ENCODE results near the gene CXCL17.

CXCL17 gene

DNA sequence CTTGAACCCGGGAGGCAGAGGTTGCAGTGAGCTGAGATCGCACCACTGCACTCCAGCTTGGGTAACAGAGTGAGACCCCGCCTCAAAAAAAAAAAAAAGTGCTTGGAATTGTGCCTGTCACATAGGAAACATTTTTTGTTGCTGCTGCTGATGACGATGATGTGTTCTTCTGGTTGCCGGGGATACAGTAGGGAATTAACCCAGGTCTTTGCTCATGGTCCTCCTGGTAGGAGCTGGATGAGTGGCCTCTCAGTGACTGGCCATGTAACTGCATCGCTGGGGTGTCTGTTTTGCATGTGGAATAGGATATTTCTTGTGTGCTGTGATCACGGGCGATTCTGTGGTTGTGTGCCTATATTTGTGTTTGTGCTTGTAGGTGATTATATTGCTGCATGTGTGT is 48.0 kb downstream of the CXCL17 start:
- TF ChIP-seq, protein P1, sequence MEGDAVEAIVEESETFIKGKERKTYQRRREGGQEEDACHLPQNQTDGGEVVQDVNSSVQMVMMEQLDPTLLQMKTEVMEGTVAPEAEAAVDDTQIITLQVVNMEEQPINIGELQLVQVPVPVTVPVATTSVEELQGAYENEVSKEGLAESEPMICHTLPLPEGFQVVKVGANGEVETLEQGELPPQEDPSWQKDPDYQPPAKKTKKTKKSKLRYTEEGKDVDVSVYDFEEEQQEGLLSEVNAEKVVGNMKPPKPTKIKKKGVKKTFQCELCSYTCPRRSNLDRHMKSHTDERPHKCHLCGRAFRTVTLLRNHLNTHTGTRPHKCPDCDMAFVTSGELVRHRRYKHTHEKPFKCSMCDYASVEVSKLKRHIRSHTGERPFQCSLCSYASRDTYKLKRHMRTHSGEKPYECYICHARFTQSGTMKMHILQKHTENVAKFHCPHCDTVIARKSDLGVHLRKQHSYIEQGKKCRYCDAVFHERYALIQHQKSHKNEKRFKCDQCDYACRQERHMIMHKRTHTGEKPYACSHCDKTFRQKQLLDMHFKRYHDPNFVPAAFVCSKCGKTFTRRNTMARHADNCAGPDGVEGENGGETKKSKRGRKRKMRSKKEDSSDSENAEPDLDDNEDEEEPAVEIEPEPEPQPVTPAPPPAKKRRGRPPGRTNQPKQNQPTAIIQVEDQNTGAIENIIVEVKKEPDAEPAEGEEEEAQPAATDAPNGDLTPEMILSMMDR (IDR thresholded peaks at IDR 0.05; ENCODE audit: unreplicated experiment in 3 of 3): no peak
- H3K27me3 Mint-ChIP-seq (ENCODE audit: low read depth): peaks cover 31% of the 10 kb centered on the region
- H3K4me1 Mint-ChIP-seq: peaks cover 22% of the 10 kb centered on the region
- H3K27ac Mint-ChIP-seq: peak overlapping the region in 1 of 3 experiments; percentile 27
- peak overlapping the region; percentile 22 to 88 (median 26) for H3K4me3 Mint-ChIP-seq
- no peaks in the 10 kb centered on the region for H3K36me3 Mint-ChIP-seq (ENCODE audit: low read depth)
- no peaks in the 10 kb centered on the region for H3K9me3 Mint-ChIP-seq

DNA sequence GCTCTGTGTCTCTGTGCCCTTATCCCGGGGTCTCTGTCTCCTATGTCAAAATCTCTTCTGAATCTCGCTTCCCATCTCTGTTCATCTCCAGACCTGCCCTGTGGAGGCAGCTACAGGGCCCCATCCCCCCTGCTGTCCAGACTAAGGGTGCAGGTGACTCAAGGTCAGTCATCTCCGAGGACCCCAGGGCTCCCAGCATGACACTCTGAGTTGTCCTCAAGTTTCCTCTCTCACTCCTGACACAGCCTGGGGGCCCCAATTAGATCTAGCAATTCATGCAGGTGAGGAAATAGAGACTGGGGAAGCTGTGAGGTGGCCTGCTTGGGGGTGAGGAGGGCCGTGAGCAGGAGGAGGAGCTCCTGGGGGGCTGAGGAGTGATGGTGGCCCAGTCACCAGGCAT is 50.6 kb downstream of the CXCL17 start:
- Mint-ChIP-seq H3K4me1 (peaks cover 14% of the 10 kb centered on the region), H3K36me3 (ENCODE audit: low read depth) (no peaks in the 10 kb centered on the region), H3K27ac (no peak overlapping the region), H3K9me3 (no peaks in the 10 kb centered on the region), H3K27me3 (ENCODE audit: low read depth) (peaks cover 42% of the 10 kb centered on the region), H3K4me3 (no peak overlapping the region)
- TF ChIP-seq, protein P1 (IDR thresholded peaks at IDR 0.05; ENCODE audit: unreplicated experiment in 3 of 3): no peak

DNA sequence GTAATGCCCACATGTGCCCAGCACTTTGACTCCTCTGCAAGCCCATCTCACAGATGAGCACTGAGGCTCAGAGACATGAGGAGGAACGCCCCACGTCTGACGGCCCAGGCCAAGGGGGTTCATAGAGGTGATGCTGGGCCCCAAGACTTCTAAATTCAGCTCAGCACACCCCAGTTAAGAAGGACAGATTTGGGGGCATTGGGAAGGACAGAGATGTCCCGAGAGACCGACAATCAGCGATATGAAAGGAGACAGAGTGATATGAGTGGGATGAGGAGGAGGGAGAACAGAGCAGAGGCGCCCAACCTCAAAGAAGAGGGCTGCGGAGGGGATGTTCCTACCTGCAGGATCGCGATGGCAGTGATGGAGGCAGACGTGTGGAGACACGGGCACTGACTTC is 52.8 kb downstream of the CXCL17 start, which contains the start of gene CNFN:
Gene CNFN, minus strand, starts transcription at position 399 of the 400 bp plus-strand sequence. CDS start 1,260 bp downstream, outside the sequence.
- no peak within 1 kb of the TSS for H3K27ac Mint-ChIP-seq
- peak within 1 kb of the TSS in 1 of 3 experiments; percentile 11 for H3K4me3 Mint-ChIP-seq
- H3K4me1 Mint-ChIP-seq: peaks cover under 1% of the 10 kb centered on the region
- TF ChIP-seq, protein P1 (IDR thresholded peaks at IDR 0.05; ENCODE audit: unreplicated experiment in 3 of 3): no peak
- H3K9me3 Mint-ChIP-seq: no peaks in the 10 kb centered on the region
- no peaks in the 10 kb centered on the region for H3K36me3 Mint-ChIP-seq (ENCODE audit: low read depth)
- H3K27me3 Mint-ChIP-seq (ENCODE audit: low read depth): peaks cover 44% of the 10 kb centered on the region

DNA sequence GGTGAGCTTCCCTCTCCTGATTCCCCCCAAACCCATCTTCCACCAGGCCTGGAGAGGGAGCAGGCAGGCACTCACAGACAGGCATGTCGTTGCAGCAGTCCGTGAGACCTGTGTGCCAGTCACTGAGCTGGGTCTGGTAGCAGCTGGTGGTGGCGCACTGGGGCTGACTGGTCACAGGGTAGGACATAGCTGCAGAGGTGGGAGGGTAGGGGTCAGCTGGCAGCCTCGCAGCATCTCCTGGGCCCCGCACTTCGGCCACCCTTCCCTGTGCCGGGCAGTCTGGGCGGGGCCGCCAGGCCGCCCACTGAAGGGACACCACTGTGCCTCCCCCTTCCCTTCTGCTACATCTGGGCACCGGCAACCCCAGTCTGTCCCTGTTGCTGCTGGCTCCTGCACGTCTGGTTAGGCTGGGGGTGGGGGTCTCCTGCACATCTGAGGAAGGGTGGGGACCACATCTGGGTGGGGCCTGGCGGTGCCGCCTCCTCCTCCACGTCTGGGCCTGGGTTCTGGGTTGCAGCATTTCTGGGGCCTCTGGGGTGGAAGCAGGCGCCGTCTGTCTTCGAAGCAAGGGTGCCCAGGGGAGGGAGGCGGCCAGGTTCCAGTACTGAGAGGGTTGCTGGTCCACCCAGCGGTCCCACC is 53.8 kb downstream of the CXCL17 start:
- no peaks in the 10 kb centered on the region for H3K4me1 Mint-ChIP-seq
- TF ChIP-seq, protein P1 (IDR thresholded peaks at IDR 0.05; ENCODE audit: unreplicated experiment in 3 of 3): no peak
- no peaks in the 10 kb centered on the region for H3K36me3 Mint-ChIP-seq (ENCODE audit: low read depth)
- H3K9me3 Mint-ChIP-seq: no peaks in the 10 kb centered on the region
- H3K27ac Mint-ChIP-seq: no peak overlapping the region
- no peak overlapping the region for H3K4me3 Mint-ChIP-seq
- H3K27me3 Mint-ChIP-seq (ENCODE audit: low read depth): peaks cover 44% of the 10 kb centered on the region

DNA sequence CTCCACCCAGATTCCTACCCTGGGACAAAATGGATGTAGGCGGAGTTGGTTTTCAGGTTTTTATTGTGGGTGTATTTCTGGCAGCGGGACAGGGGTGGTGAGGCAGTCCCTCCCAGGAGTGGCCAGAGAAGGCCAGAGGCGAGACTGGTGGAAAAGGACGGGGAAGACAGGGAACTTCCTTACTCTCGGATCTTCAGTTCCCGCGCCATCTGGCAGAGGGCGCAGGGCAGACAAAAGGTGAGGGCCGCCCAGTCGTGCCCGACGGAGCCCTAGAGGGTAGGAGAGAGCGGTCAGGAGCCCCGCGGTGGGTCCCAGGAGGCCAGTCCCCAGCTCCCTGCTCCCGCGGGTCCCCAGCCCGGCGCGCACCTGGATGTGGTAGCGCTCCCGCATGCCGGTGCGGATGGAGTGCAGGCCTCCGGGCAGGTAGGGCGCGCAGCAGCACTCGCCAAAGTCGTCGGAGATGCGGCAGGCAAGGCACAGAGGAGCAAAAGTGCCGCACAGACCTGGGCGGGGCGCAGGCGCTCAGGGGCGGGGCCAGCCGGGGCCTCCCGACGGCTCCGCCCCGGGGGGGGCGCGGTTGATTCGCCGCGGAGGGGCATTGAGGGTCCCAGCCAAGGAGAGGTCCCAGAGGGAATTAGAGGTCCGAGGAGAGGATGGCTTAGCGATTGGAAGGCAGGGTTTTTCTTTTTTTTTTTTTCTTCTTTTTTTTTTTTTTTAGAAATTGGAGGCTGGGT is 55.6 kb downstream of the CXCL17 start:
- no peaks in the 10 kb centered on the region for H3K9me3 Mint-ChIP-seq
- H3K36me3 Mint-ChIP-seq (ENCODE audit: low read depth): no peaks in the 10 kb centered on the region
- H3K27ac Mint-ChIP-seq: no peak overlapping the region
- TF ChIP-seq, protein P1 (IDR thresholded peaks at IDR 0.05; ENCODE audit: unreplicated experiment in 3 of 3): peak; percentile 37 to 54 (median 49)
- H3K4me1 Mint-ChIP-seq: no peaks in the 10 kb centered on the region
- peaks cover 39% of the 10 kb centered on the region for H3K27me3 Mint-ChIP-seq (ENCODE audit: low read depth)
- H3K4me3 Mint-ChIP-seq: peak overlapping the region; percentile 37 to 68 (median 59)

All from nephron (organoid).